ENCODE results near the gene CLEC2D. TPM values are rescaled to one million over a fixed set of nuclear protein-coding genes. Genes with fewer than 3 reads are reported as not detected.

Gene CLEC2D
- total RNA-seq, 1 donor from 2014 or later, result 492 TPM

GRCh38 chr12:9721394-9722092, 52.0 kb downstream of the CLEC2D start:
- H3K27ac Mint-ChIP-seq, result peak overlapping the region; percentile 96
- H3K9me3 Mint-ChIP-seq, result peaks cover 2% of the 10 kb centered on the region
- TF ChIP-seq, protein P1, sequence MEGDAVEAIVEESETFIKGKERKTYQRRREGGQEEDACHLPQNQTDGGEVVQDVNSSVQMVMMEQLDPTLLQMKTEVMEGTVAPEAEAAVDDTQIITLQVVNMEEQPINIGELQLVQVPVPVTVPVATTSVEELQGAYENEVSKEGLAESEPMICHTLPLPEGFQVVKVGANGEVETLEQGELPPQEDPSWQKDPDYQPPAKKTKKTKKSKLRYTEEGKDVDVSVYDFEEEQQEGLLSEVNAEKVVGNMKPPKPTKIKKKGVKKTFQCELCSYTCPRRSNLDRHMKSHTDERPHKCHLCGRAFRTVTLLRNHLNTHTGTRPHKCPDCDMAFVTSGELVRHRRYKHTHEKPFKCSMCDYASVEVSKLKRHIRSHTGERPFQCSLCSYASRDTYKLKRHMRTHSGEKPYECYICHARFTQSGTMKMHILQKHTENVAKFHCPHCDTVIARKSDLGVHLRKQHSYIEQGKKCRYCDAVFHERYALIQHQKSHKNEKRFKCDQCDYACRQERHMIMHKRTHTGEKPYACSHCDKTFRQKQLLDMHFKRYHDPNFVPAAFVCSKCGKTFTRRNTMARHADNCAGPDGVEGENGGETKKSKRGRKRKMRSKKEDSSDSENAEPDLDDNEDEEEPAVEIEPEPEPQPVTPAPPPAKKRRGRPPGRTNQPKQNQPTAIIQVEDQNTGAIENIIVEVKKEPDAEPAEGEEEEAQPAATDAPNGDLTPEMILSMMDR (IDR thresholded peaks at IDR 0.05), result no peak
- ATAC-seq (ENCODE audit: low read depth), result peak; percentile 85
- H3K4me3 Mint-ChIP-seq, result peak overlapping the region; percentile 69
- DNase-seq, result no peak
- H3K27me3 Mint-ChIP-seq, result no peaks in the 10 kb centered on the region
- peaks cover 62% of the 10 kb centered on the region for H3K36me3 Mint-ChIP-seq (ENCODE audit: low read depth)
- CTCF ChIA-PET, result interaction anchor here (0.6 to 2.5 kb wide), 9 partner anchors 10 to 76 kb away, joined by 3 to 16 read pairs (median 3); partner anchors contain the start of gene CLECL1
- POLR2A ChIA-PET, result interaction anchor here (0.9 to 4.1 kb wide), 18 partner anchors 10 to 87 kb away, joined by 3 to 127 read pairs (median 7); partner anchors contain the start of genes CD69, CLEC2D and CLECL1
- intact Hi-C loops (cut with micrococcal nuclease), result loop anchor here (1.0 to 2.0 kb wide), 7 partner anchors 8 to 73 kb away; partner anchors contain the start of genes CD69 and CLECL1
- H3K4me1 Mint-ChIP-seq, result peaks cover 95% of the 10 kb centered on the region

DNA sequence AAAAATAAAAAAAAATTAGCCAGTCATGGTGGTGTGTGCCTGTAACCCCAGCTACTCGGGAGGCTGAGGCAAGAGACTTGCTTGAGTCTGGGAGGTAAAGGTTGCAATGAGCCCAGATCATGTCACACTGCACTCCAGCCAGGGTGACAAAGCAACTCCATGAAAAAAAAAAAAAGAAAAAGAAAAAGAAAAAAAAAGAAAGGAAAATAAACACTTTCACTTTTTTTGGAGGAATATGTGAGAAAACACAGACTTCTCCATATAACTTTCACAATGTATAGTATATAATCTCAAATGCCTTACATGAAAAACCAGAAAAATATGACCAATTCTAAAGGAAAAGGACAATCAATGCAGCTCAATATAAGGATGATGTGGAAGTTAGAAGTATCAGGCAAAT, 54.5 kb downstream of the CLEC2D start:
- POLR2A ChIA-PET, result interaction anchor here (2.5 to 4.1 kb wide), 3 partner anchors 9 to 76 kb away, joined by 15 to 19 read pairs (median 18); partner anchors contain the start of gene CLEC2D
- H3K4me1 Mint-ChIP-seq, result peaks cover 87% of the 10 kb centered on the region
- H3K9me3 Mint-ChIP-seq, result peaks cover 2% of the 10 kb centered on the region
- CTCF ChIA-PET, result interaction anchor here (0.7 to 1.2 kb wide), 2 partner anchors 24 to 76 kb away, joined by 3 read pairs; no protein-coding TSS in a partner anchor
- TF ChIP-seq, protein P1 (IDR thresholded peaks at IDR 0.05), result no peak
- peak overlapping the region; percentile 96 for H3K27ac Mint-ChIP-seq
- no peak for DNase-seq
- ATAC-seq (ENCODE audit: low read depth), result no peak
- intact Hi-C loops (cut with micrococcal nuclease), result no loop called here
- peaks cover 55% of the 10 kb centered on the region for H3K36me3 Mint-ChIP-seq (ENCODE audit: low read depth)
- H3K4me3 Mint-ChIP-seq, result peak overlapping the region; percentile 48
- no peaks in the 10 kb centered on the region for H3K27me3 Mint-ChIP-seq

DNA sequence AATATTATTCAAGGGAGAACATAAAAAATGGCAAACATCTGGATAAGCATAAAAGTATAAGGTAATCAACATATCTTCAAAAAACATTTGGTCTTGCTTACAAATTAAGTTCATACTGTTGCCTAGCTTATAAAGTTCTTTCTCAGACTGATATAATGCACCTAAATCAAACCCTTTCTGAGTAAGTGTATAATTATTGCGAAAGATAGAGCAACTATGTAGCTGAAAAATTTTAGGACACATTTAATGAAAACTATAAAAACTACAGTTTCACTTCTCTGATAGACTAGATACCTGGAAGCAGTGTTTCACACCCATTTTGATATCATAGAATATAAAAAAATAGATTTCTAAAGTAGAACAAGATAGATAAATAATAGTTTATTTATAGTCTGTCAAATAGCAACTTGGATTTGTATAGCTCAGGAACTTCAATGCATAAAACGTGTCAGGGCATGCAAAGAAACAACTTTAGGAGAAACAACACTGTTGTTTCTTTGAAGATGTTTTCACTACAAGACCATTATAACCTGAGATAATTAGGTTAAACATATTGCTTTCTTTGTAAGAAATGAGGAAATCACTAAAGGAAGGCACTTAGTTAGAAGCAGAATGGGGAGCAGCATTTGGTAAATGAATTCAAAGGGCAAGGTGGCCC, 55.8 kb downstream of the CLEC2D start:
- H3K27ac Mint-ChIP-seq, result peak overlapping the region; percentile 96
- H3K4me3 Mint-ChIP-seq, result peak overlapping the region; percentile 24
- intact Hi-C loops (cut with micrococcal nuclease), result no loop called here

GRCh38 chr12:9727813-9728212, 58.3 kb downstream of the CLEC2D start:
- TF ChIP-seq, protein P1 (IDR thresholded peaks at IDR 0.05), result no peak
- Mint-ChIP-seq H3K9me3 (no peaks in the 10 kb centered on the region), H3K27ac (peak overlapping the region; percentile 77), H3K4me1 (peaks cover 85% of the 10 kb centered on the region), H3K4me3 (peak overlapping the region; percentile 64), H3K36me3 (ENCODE audit: low read depth) (peaks cover 44% of the 10 kb centered on the region), H3K27me3 (no peaks in the 10 kb centered on the region)
- POLR2A ChIA-PET, result interaction anchor here (1.0 to 3.8 kb wide), 6 partner anchors 12 to 80 kb away, joined by 3 to 19 read pairs (median 3); partner anchors contain the start of gene CLEC2D
- ATAC-seq (ENCODE audit: low read depth) (no peak), DNase-seq (no peak)
- CTCF ChIA-PET, result no interaction called here
- intact Hi-C loops (cut with micrococcal nuclease), result no loop called here

More for the DNA sequence above, 55.8 kb downstream of the CLEC2D start:
- CTCF ChIA-PET, result interaction anchor here (0.7 to 1.1 kb wide), 2 partner anchors 18 to 74 kb away, joined by 3 to 4 read pairs; no protein-coding TSS in a partner anchor
- POLR2A ChIA-PET, result interaction anchor here (0.9 to 4.1 kb wide), 9 partner anchors 9 to 77 kb away, joined by 3 to 19 read pairs (median 14); partner anchors contain the start of gene CLEC2D
- H3K4me1 Mint-ChIP-seq, result peaks cover 88% of the 10 kb centered on the region
- ATAC-seq (ENCODE audit: low read depth) (no peak), DNase-seq (no peak)
- H3K36me3 Mint-ChIP-seq (ENCODE audit: low read depth), result peaks cover 51% of the 10 kb centered on the region
- TF ChIP-seq, protein P1 (IDR thresholded peaks at IDR 0.05), result no peak
- no peaks in the 10 kb centered on the region for H3K27me3 Mint-ChIP-seq
- no peaks in the 10 kb centered on the region for H3K9me3 Mint-ChIP-seq

All from activated B cell treated with CpG ODN at 0.5 μM for 24 hours (primary cell).